ENCODE data around the gene PPM1H.

GRCh38 chr12:62762645-62763044 is 172.3 kb downstream of the PPM1H start:
- TF ChIP-seq RCOR1 (IDR thresholded peaks at IDR 0.05; ENCODE audit: low read length) (no peak), POLR2AphosphoS5 (IDR thresholded peaks at IDR 0.05; ENCODE audit: low read depth, low read length) (no peak), RAD21 (IDR thresholded peaks at IDR 0.05; ENCODE audit: low read length) (no peak), EZH2phosphoT487 (IDR thresholded peaks at IDR 0.05; ENCODE audit: borderline replicate concordance, low read depth) (no peak), CTCF (IDR thresholded peaks at IDR 0.05) (no peak), GABPA (IDR thresholded peaks at IDR 0.05; ENCODE audit: low read depth) (no peak), EP300 (IDR thresholded peaks at IDR 0.05; ENCODE audit: borderline replicate concordance in 1 of 2, low read depth in 1 of 2, low read length in 1 of 2) (no peak)
- TF ChIP-seq, protein P1, sequence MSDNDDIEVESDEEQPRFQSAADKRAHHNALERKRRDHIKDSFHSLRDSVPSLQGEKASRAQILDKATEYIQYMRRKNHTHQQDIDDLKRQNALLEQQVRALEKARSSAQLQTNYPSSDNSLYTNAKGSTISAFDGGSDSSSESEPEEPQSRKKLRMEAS (IDR thresholded peaks at IDR 0.05; ENCODE audit: low read depth) = no peak
